Osteocyte (in vitro differentiated cells): ENCODE data around the gene GSTO2. TPM values are rescaled to one million over a fixed set of nuclear protein-coding genes. Genes with fewer than 3 reads are reported as not detected.

Experiments
- DNase-seq: peaks from one replicate; pipeline ENCODE4 v3.0.0; 2021; ENCODE audit warnings: mixed read lengths; ENCODE audit not compliant: unreplicated experiment; ENCODE audit errors: extremely low spot score
- H3K27ac Mint-ChIP-seq: one replicate; pipeline ENCODE4 v1.8.0; 2021; ENCODE audit warnings: mild to moderate bottlenecking, mixed read lengths; ENCODE audit not compliant: unreplicated experiment
- H3K27me3 Mint-ChIP-seq: one replicate; pipeline ENCODE4 v1.8.0; 2021; ENCODE audit warnings: mixed read lengths; ENCODE audit not compliant: unreplicated experiment
- H3K36me3 Mint-ChIP-seq: one replicate; pipeline ENCODE4 v1.8.0; 2021; ENCODE audit warnings: mixed read lengths; ENCODE audit not compliant: unreplicated experiment
- H3K4me1 Mint-ChIP-seq: one replicate; pipeline ENCODE4 v1.8.0; 2021; ENCODE audit warnings: mixed read lengths; ENCODE audit not compliant: unreplicated experiment
- H3K4me3 Mint-ChIP-seq: one replicate; pipeline ENCODE4 v1.8.0; 2021; ENCODE audit warnings: mild to moderate bottlenecking, moderate library complexity, mixed read lengths; ENCODE audit not compliant: unreplicated experiment
- H3K9me3 Mint-ChIP-seq: one replicate; pipeline ENCODE4 v1.8.0; 2021; ENCODE audit warnings: mixed read lengths; ENCODE audit not compliant: unreplicated experiment
- CTCF ChIP-seq: fragments of 200-600 bp; sonication (generic); IDR thresholded peaks from 2 replicates; pipeline ENCODE4 v1.5.0; 2021; ENCODE audit warnings: antibody characterized with exemption, mild to moderate bottlenecking, moderate library complexity
- total RNA-seq: library from RNA; stranded (reverse); gene quantifications from 2 replicates; pipeline ENCODE4 v1.2.1, GENCODE V29; 2021

GSTO2 gene
- total RNA-seq, 1 donor from 2014 or later: 0.54 TPM

DNA sequence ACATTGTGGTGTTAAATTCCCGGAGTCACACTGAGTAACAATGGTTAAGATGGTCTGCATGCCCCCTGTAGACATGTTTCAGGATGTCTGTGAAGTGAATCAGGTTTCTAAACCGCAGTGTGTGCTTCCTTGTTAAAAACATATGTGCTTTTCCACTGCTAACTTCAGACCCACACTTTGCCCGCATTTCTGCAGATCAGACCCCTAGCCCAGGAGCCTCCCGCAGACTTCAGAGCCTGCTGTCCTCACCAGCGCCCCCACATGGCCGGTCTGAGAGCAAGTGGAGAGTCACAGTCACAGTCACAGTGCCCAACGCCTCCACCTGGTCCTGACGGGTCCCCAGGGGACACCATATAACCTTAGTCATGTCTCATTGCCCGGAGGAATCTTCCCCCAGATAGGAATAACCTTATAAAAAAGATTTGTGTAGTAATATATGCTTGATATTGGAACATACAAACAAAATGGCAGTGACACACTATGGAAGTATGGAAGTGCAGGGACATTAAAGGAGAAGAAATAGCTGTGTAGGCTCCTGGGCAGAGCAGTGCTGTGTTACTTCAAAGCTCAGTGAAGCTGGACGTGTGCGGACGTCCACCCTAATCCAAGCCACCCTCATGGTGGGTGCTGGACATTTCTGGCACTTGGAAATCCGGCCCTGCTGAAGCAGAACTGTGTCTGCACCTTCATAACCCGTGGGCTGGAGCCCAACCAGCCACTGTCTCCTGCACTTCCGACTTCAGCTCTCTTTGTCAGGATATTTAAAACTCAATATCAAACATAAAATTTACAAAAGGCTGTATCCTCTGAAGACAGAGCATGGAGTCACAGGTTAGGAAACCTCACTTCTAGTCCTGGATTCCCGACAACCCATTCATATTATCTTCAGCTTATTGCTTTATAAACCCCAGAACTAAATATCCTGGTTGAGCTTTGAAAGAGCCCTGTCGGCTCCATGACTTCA, 29.0 kb downstream of the GSTO2 start:
- no peak overlapping the region for H3K27ac Mint-ChIP-seq
- no peak overlapping the region for H3K4me3 Mint-ChIP-seq
- H3K36me3 Mint-ChIP-seq: no peaks in the 10 kb centered on the region
- DNase-seq: no peak
- peaks cover 5% of the 10 kb centered on the region for H3K27me3 Mint-ChIP-seq
- H3K4me1 Mint-ChIP-seq: peaks cover 24% of the 10 kb centered on the region
- peak; percentile 51 for TF ChIP-seq CTCF
- no peaks in the 10 kb centered on the region for H3K9me3 Mint-ChIP-seq

GRCh38 chr10:104299031-104299904, 30.3 kb downstream of the GSTO2 start:
- TF ChIP-seq CTCF: no peak
- Mint-ChIP-seq H3K4me1 (peaks cover 23% of the 10 kb centered on the region), H3K27me3 (peaks cover 3% of the 10 kb centered on the region), H3K27ac (no peak overlapping the region), H3K36me3 (no peaks in the 10 kb centered on the region), H3K9me3 (no peaks in the 10 kb centered on the region), H3K4me3 (no peak overlapping the region)
- DNase-seq: no peak

DNA sequence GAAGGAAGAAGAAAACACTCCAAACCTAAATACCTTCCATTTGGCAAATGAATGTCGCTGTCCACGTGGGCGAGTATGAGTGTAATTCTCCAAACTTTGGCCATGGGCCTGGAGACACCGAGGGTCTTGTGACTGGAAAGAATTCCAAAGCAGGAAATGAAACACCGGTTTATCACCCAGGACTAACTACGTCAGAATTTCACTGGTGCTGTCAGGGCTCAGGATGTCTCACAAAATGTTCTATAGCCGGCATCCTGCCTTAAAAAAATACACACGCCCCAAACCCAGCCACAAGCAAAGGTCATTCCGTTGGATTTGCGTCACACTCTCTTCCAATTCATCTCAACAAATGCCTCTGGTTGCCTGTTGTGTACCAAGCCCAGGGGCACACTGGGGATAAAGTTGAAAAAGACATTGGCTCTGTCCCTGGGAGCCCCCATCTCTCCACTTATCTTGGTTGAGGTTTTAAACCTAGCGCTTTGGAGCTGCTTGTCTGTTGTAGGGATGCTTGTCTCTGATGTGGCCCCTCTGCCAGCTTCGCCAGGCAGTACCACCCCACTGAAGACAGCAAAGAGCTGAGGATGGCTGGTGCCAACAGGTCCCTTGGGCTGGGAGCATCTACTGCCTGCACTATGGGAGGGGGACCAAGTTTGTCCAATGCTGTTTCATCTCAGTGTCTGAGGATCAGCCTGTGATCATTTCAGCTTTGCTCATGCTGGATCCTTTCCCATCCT, 31.2 kb downstream of the GSTO2 start:
- peak overlapping the region; percentile 75 for H3K27ac Mint-ChIP-seq

GRCh38 chr10:104300736-104301292, 31.8 kb downstream of the GSTO2 start:
- H3K9me3 Mint-ChIP-seq: no peaks in the 10 kb centered on the region
- peak overlapping the region; percentile 75 for H3K27ac Mint-ChIP-seq
- peaks cover 24% of the 10 kb centered on the region for H3K4me1 Mint-ChIP-seq
- no peak overlapping the region for H3K4me3 Mint-ChIP-seq
- no peaks in the 10 kb centered on the region for H3K36me3 Mint-ChIP-seq
- TF ChIP-seq CTCF: no peak
- peak; percentile 89 for DNase-seq
- no peaks in the 10 kb centered on the region for H3K27me3 Mint-ChIP-seq

More for the DNA sequence above, 31.2 kb downstream of the GSTO2 start:
- Mint-ChIP-seq H3K27me3 (no peaks in the 10 kb centered on the region), H3K9me3 (no peaks in the 10 kb centered on the region), H3K4me3 (no peak overlapping the region), H3K4me1 (peaks cover 22% of the 10 kb centered on the region), H3K36me3 (no peaks in the 10 kb centered on the region)
- no peak for DNase-seq
- no peak for TF ChIP-seq CTCF
